ENCODE measurements around the gene PCDH10.

- TF ChIP-seq, protein P1, sequence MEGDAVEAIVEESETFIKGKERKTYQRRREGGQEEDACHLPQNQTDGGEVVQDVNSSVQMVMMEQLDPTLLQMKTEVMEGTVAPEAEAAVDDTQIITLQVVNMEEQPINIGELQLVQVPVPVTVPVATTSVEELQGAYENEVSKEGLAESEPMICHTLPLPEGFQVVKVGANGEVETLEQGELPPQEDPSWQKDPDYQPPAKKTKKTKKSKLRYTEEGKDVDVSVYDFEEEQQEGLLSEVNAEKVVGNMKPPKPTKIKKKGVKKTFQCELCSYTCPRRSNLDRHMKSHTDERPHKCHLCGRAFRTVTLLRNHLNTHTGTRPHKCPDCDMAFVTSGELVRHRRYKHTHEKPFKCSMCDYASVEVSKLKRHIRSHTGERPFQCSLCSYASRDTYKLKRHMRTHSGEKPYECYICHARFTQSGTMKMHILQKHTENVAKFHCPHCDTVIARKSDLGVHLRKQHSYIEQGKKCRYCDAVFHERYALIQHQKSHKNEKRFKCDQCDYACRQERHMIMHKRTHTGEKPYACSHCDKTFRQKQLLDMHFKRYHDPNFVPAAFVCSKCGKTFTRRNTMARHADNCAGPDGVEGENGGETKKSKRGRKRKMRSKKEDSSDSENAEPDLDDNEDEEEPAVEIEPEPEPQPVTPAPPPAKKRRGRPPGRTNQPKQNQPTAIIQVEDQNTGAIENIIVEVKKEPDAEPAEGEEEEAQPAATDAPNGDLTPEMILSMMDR (IDR thresholded peaks at IDR 0.05), result no peak
- no peak for TF ChIP-seq POLR2A (IDR thresholded peaks at IDR 0.05)
Observed at GRCh38 chr4:133129237-133129636, 19.9 kb upstream of the PCDH10 start.
